Measurements from ENCODE around the gene PRDX2.

Gene PRDX2

GRCh38 chr19:12792051-12792852 is 9.3 kb downstream of the PRDX2 start:
- DNase-seq = peak; percentile 79

GRCh38 chr19:12791345-12792050 is 10.1 kb downstream of the PRDX2 start, which contains the start of gene JUNB:
TSS of gene JUNB (plus strand) at chr19:12791486. CDS start at chr19:12791772, 286 bp downstream.
- DNase-seq = peak; percentile 83

GRCh38 chr19:12790628-12791344 is 10.8 kb downstream of the PRDX2 start:
- DNase-seq = peak; percentile 10

GRCh38 chr19:12789904-12790619 is 11.5 kb downstream of the PRDX2 start:
- peak; percentile 82 for DNase-seq

- peak; percentile 52 for DNase-seq
Observed at GRCh38 chr19:12789098-12789903, 12.3 kb downstream of the PRDX2 start.

GRCh38 chr19:12788682-12789097 is 12.9 kb downstream of the PRDX2 start:
- peak; percentile 65 for DNase-seq

- DNase-seq = no peak
Observed at GRCh38 chr19:12788042-12788681, 13.4 kb downstream of the PRDX2 start.

GRCh38 chr19:12787458-12787857 is 14.1 kb downstream of the PRDX2 start:
- DNase-seq = no peak

- DNase-seq = no peak
Observed at GRCh38 chr19:12786952-12787351, 14.6 kb downstream of the PRDX2 start.

GRCh38 chr19:12786141-12786870 is 15.3 kb downstream of the PRDX2 start:
- DNase-seq = no peak

- no peak for DNase-seq
Observed at GRCh38 chr19:12785431-12786031, 16.1 kb downstream of the PRDX2 start.

GRCh38 chr19:12784871-12785430 is 16.6 kb downstream of the PRDX2 start:
- no peak for DNase-seq

- no peak for DNase-seq
Observed at GRCh38 chr19:12784394-12784870, 17.2 kb downstream of the PRDX2 start.

- no peak for DNase-seq
Observed at GRCh38 chr19:12783849-12784393, 17.7 kb downstream of the PRDX2 start.

GRCh38 chr19:12783291-12783848 is 18.2 kb downstream of the PRDX2 start:
- no peak for DNase-seq

- peak; percentile 79 for DNase-seq
Observed at GRCh38 chr19:12782424-12783290, 18.9 kb downstream of the PRDX2 start.

- no peak for DNase-seq
Observed at GRCh38 chr19:12782174-12782423, 19.5 kb downstream of the PRDX2 start.

Measured in NCI-H2171 treated with DMSO at 0.1 percent for 48 hours (cell line).